Measurements from ENCODE around the gene C4BPB.

Gene C4BPB

DNA sequence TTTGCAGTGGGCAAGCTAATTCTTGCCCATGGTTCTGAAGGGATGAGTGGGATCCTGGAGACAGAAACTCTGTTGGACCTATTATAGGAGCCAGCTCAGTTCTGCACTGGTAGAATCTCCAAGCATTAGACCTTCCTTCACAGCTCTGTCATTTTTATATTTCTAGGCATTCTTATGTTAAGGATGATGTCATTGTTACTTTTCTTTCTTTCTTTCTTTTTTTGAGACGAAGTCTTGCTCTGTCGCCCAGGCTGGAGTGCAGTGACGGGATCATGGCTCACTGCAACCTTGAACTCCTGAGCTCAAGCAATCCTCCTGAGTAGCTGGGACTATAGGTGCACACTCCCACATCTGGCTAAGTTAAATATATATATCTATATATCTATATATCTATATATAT, 28.1 kb upstream of the C4BPB start:
- DNase-seq: no peak

DNA sequence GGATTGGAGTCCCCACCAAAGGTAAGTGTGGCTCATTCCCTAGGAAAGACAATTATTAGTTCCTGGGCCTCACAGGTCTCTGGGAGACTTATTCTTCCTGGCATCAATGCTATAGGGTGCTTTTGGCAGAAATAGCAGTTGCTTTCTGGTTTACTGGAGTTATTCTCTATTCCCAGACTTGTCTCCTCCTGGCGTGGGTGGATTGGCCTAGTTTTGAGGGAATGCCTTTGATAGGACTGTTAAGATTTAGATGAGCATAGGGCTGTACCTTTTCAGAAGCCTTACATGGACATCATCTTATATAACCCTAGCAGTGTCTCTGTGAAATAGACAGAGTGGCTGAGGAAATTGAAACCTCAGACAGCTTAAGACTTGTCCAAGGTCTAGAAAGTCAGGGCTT, 26.6 kb upstream of the C4BPB start:
- DNase-seq: no peak

DNA sequence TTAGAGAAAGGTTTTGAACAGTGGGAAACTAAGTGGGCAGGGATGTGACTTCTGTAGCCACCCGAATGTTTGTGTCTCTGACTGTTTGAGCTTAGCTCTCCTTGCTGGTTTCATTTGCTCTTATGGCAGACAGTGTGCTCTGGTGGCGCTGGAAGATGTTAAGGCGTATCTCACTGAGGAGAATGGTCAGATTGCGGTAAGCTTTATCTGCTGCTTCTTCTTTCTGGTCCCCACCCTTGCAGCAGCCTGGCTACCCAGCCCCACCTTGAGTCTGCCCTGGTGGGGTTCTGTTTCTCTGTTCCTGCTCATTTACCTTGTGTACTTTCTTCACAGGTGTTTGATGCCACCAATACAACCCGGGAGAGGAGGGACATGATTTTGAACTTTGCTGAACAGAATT, 25.6 kb upstream of the C4BPB start:
- DNase-seq: no peak

DNA sequence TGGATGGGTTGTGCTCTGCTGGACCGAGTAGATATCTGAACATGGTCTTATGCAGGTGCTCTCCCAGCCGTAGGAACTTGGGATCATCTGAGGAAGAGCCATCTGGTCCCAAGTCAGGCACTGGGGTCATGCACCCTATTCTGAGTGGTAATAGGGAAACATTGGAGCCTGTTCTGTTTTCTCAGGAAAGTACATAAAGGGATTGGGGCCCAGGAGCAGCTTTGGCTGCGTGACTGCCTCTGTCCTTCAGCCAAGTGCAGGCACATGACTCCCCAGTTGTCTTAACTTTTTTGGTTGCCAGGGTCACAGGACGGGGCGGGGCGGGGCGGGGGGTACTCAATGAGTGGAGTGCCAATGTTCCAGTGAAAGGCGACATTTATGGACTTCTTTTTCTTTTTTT, 24.1 kb upstream of the C4BPB start:
- no peak for DNase-seq

DNA sequence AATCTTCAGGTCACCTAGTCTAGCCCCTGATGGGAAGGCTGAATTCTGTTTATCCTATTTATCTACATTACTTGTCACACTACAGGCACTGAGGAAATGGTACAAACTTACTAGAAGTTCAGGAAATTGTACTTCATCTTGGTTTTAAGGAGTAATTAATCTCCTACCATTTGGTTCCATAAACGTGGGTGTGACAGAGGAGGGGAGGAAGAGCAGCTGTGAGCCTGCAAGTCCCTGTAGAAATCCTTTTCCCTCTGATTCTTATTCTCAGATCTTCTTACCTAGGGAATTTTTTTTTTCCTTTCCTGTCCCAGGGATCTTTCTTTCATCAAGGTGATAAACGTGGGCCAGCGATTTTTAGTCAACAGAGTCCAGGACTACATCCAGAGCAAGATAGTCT, 21.5 kb upstream of the C4BPB start:
- DNase-seq: no peak

DNA sequence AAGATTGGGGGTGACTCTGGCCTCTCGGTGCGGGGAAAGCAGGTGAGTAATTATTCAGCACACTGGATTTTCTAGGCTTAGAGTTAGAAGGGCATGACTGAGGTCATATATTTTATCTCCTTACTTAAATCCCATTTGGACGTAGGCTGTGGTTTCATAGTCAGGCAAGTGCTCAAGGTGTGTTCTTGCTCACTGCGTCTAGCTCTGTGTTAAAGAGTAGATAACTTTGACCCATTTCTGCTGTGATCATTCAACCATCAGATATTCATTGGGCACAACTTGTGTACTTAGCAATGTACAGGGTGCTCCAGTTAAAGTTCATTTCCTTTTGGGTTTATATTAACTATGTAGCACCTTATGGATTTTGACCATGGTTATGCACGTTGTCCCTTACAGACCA, 21.0 kb upstream of the C4BPB start:
- DNase-seq: no peak

DNA sequence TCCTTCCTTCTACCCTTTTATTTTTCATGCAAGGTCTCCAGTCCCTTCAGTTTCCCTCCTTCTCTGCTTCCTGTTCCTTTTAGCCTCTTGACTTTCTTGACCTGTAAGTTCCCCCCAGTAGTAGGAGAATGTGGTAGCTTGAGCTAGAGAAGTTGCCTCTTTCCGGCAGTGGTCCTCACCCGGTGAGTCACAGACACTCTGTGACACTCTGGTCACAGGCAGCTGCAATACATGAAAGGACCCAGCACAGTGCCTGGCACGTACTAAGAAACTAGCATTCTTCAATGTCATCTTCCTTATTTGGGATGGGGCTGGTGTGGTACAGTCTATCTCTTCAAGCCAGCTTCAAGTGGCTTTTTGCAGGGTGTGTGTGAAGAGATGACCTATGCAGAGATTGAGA, 19.6 kb upstream of the C4BPB start:
- DNase-seq: no peak

DNA sequence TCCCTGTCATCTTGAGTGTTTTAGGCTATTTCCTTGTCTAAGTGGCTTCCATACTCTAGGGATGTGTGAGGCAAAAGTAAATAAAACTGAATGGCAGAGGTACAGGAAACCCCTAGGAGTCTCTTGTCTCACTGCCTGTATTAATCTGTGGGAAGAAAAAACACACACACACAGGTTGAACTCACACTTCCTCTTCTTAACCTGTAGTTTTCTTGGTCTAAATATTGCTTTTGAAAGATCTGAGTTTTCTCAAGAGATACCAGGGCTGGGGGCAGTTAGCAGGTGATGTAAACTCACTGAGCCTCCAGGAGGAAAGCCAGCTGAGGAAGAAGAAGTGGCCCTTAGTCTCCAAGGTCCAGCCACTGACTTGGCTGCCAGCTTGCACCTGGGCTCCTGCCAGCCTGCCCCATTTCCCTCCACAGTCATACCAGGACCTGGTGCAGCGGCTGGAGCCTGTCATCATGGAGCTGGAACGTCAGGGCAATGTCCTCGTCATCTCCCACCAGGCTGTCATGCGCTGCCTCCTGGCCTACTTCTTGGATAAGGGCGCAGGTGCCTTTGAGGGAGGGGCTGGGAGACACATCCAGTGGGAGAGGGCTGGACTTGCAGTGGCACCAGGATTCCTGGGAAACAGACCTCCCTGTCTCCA, 18.7 kb upstream of the C4BPB start:
- DNase-seq: no peak

DNA sequence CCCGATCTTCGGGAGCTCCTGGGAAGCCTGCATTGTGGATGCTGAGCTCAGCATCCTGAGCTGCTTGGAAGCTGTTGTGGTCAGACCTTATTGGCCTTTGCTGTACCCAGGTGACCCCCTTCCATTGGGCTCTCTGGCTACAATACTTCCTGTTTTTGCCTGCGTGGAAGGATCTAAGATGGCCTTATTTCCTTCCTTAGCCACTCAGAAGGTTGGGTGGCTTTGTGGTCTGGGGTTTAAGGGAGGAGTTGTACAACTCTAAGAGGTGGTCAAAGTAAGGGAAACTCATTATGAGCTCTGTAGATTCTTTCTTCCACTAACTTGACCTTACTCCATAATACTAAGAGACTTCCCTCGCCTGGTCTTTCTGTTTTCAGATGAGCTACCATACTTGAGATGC, 17.8 kb upstream of the C4BPB start:
- no peak for DNase-seq

DNA sequence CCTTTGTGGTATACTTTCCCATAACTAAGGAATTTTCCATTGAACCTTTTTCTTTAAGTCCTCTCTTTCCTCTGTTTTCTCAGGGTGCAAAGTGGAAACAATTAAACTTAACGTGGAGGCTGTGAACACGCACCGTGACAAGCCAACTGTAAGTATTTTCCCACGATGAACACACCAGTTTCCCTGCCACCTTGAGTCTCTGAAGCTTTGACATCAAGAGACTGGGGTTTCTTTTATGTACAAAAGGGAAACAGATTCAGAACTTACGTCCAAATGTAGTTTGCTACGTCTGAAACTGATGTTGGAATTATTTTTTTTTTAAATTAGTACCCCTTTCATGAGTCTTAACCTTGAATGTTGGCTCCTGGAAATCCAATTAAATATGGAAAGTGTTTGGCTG, 17.2 kb upstream of the C4BPB start:
- DNase-seq: no peak

DNA sequence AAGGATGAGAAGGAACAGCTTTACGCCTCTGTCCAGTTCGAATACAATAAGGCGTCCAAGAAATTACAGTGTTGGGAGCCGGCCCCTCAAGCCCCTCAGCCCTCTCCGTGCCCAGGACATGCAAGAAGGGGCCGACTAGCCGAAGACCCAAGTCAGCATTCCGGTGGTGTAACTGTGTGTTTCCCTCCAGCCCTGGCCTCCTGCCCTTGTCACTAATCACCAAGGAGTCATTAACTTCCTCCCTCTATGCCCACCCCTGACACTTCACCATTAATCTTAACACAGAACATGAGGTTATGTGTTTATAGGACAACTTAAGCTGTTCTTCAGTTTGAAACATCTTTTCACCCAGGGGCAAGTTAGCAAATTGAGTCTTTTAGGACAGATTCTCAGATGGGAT, 16.4 kb upstream of the C4BPB start:
- no peak for DNase-seq

DNA sequence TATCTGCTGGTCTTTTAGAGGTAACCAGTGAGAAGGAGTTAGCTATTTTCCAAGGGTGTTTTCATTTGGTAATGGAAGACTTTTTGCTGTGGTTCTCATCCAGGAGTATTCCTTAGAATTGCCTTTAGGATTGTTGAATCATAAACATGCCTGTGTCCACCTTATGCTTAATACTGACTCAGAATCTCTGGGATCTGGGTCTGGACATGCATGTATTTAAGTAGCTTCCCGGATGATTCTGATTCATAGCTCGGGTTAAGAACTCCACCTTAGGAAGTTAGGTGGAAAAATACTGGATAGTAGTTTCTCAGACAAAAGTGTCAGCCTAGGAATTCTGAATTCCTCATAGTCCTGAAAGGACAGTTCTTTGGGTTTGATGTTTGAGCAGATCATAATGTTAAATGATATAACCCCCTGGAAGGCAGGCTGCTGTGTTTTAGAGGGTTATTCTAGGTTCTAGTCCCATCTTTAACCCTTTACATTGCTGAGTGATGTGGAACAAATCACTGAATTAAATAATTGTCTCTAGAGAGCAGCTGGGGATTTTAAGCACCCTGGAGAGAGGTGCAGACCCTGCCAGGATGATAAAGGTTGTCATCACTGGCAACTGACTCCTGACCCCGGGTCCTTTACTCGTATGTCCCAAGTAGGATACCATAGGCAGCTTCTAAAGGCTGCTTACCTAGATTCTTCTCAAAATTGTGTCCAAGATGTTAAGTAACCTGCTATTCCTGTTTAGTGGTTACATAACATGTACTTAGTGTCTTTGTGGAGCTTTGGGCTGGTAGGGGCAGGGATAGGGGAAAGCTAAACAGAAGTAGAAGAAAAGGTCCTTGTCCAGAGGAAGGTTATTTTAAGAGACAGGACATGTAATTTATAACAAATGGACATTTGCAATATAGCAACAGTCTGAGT, 14.5 kb upstream of the C4BPB start:
- no peak for DNase-seq

DNA sequence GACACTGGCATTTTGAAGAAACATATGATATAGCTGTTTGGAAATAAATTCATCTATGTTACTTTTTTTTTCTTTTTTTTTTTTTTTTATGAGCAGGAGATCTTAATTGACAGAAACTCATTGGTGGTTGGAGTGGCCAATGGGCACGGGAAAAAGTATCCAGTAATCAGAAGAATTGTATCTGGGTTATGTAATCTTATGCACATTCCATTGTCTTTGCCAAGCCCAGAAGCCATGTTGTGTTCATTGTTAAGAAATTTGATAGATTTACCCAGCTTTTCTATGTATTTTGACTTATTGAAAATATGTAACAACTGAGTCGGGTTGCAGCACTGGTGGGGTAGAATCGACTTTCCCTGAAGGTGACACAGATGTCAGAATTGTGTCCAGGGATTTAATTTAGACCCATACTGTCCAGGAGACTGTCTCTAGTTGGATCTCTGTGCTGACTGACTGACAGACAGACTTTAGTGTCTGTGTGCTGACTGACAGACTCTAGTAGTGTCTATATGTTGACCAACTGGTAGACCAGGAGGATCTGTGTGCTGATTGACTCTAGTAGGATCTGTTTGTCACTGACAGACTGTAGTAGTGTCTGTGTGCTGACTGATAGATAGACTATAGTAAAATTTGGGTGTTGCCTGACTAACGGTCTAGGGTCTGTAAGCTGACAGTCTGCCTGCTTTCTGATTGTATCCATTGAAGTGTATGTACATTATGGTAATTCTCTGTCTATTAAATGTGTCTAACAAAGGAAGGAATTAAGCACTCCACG, 12.3 kb upstream of the C4BPB start:
- DNase-seq: no peak

DNA sequence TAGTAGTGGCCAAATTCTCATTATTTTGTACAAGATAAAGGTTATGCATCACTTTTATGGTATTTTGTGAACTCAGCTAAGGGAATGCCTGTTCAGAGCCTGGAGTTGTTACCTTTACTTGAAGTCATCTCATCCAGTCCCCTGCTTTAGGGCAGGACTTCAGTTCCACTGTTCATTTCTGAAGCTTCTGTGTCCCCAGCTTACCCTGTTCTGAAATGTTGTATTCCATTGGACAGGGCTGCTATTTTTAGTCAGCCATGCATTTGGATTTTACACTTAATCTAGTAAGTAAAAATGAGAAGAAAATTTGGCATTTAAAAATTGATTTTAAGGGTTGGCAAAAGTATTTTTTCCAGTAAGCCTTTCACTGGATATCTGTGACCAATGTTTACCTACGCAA, 11.6 kb upstream of the C4BPB start:
- no peak for DNase-seq

DNA sequence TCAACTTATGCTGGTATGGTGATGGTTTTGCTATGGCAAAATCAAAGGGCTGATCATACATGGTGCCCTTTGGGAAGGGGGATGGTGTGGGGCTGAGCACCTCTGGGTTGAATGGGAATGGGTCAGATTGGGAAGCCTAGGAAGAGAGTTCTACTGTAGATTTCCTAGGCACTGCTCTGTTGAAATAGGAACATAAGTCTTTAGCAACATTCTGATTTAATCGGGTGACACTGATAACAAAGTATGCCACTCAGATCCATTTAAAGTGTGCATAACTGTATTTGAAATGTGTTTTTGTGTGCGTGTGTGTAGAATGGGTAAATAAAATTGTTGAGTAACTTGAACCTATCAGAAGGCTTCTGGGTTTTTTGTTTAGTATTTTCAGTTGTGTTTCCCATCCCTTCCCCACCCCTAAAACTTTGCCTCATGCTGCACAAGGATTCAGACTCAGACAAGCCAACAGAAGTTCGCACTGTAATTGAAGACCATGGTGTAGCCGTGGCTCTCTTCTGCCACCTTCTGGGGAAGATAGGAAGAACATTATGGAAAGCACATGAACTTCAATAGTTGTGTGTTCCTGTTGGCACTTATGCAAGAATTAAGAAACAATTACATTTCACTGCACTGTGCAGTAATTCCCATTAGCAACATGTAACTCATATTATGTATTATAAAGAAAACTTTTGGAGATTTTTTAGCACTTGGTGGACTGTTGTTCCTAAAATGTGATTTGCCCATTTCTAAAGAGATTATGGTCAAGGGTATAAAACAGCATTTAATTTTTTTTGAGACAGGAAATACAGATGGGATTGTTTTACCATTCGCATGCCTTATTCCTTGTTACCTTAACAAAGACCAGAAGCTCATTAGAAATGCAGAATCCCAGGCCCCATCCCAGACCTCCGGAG, 10.9 kb upstream of the C4BPB start:
- DNase-seq: peak; percentile 30 to 50

DNA sequence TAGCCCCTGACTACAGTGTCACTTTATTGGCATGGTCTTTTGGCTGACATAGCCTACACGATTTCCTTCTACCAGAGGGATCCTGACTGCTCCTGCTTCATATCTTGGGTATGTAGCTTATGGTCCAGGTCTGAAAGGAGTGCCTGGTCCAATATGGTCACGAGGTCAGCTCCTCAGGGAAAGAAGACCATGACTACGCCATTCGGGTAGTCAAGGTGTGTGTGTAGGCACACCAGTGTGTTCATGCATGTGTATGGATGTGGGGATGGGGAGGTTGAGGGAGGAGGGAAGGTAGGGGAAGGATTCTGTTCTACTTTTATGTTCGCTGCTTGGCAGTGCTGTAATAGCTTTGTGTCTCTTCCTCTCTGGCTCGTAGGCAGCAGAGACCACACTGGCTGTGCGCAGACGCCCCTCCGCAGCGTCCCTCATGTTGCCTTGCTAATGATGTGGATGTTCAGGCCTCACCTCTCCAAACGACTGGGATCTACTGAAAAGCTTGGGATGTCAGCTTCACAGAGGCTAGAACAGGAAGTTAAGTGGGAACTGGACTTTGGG, 10.0 kb upstream of the C4BPB start:
- DNase-seq: no peak

DNA sequence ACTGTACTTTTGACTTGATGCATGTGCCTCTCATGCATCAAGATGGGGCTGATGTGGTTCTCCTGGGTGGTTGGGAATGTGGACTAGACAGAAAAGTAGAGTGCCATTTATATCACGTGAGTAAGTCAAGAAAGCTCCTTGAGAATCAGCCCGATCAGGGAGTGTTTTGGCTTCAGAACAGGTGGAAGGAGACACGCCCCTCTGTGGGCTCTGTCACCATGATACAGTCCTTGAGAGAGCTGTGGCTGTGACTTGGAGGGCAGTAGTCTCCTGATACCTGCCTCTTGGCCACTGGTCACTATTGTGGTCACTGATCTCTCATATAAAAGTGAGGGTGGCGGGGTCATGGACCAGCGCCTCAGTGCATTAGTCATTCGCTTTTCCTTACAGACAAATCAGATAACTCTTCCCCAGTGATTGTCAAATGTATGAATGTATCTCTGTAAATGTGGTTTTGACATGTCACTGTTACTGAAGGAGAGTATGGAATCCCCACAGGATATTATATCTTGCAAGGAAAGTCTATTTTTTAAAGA, 8.9 kb upstream of the C4BPB start:
- no peak for DNase-seq

DNA sequence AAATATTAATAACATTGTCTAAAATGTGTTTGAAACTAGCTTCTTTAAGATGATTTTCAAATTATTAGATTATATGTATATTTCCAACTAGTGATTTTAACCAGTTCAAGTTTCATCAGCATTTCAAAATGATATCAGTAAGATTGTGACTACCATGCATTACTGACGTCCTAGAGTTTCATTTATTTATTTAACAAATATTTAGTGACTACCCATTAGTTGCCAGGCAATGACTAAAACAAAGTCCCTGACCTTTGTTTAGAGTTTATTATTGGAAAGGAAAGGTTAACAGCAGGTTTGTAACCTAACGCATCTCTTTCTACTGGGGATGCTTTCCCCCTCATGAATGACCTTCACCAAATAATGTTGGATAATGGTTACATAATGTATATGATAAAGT, 7.6 kb upstream of the C4BPB start:
- no peak for DNase-seq

DNA sequence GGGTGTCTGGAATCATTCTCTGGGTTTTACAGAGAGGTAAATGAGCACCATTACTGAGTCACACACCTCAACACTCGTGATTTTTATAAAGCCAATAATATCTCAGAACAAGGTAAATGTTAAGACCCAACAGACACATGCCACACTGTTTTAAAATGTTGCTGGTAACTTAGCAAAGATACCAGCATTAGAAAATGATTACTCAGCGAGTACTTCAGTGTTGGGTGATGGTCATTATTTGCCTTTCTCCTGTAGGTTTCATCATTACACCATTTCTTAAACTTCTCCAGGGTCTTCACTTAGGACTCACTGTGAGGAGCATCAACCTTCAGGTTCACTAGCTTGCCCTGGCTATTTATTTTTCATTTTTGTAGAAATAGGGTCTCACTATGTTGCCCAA, 6.9 kb upstream of the C4BPB start:
- DNase-seq: no peak

DNA sequence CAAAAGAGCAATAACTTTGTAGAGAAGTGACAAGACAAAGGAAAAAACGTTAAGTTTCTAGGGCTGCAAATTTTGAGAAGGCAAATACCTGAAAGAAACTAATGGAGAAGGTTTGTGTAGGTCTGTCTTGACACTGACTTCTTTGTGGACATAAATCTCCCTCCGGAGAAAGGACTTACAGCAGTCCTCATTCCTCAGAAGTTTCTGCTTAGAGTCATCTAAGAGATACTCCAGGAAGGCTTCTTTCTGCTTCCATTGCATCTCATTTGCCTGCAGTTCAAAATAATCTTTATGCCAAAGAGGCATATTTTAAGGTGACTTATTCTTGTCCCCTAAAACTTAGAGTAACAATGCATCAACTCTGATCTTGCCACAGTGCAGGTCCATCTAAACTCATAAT, 4.4 kb upstream of the C4BPB start:
- no peak for DNase-seq

DNA sequence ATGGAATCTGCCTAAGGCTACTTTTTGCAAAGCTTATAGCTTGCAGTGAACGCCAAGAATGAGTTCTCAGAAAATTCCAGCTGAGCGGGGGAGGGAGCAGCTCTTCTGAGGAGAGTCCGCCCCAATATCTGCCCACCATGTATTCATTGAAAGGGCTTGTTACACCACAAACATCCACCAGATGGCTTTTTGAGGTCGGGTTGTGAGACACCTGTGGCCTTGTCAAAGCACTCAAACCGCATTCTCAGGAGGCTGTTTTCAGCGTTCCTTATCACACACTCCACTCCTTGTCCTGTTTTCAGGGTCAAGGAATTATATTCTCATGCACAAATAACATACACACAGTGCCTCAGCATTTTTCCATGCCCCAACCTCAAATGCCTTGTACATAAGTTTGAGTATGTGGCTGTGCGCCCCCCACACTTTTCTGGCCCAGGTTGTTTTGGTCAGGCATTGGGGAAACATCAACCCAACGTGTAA, 3.9 kb upstream of the C4BPB start:
- peak; percentile 16 to 55 for DNase-seq

DNA sequence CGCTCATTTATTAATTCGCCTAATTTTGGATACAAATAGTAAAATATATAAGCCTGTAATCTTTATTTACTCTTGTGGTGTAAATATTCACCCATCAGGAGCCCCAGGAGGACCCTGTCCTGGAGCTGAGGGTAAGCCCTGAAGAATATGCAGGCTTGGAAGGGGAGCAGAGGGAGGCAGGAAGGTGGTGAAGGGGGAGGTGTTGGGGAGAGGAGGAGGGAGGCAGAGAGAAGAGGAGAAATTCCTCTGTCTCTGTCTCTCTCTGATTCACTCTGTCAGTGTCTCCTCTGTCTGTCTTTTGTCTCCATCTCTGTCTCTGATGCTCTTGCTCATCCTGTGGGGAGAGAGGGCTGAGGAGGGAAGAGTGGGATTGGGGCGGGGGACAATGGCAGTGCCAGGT, 2.8 kb upstream of the C4BPB start:
- no peak for DNase-seq

Measured in stimulated activated CD4-positive, alpha-beta T cell treated with anti-CD3 and anti-CD28 coated beads, Interleukin-4, amount 100 ng/mL, for 4 hours (primary cell).